H1 (cell line): ENCODE results near the gene TRIM41. TPM values are rescaled to one million over a fixed set of nuclear protein-coding genes. Genes with fewer than 3 reads are reported as not detected.

ENCODE experiments used
- CBX8 ChIP-seq: fragments of 300-800, 300-1000 bp; sonication (generic); IDR thresholded peaks from 2 replicates; pipeline ENCODE4 v1.7.1; 2016; ENCODE audit warnings: low read depth, low read length, borderline replicate concordance
- CHD2 ChIP-seq: IDR thresholded peaks from 2 replicates; pipeline ENCODE4 v1.6.1; 2012; ENCODE audit warnings: low read length, improper control_type of control experiment
- CTBP2 ChIP-seq: IDR thresholded peaks from 2 replicates; pipeline ENCODE4 v1.7.0; 2011; ENCODE audit warnings: borderline replicate concordance, mild to moderate bottlenecking, moderate library complexity, mixed read lengths, low read length; ENCODE audit not compliant: insufficient read depth, insufficient read length
- FOSL1 ChIP-seq: IDR thresholded peaks from 2 replicates; pipeline ENCODE4 v1.6.1; 2011; ENCODE audit warnings: mild to moderate bottlenecking, low read depth, low read length, moderate library complexity; ENCODE audit not compliant: insufficient read depth
- JUN ChIP-seq: IDR thresholded peaks from 2 replicates; pipeline ENCODE4 v1.6.1; 2011; ENCODE audit warnings: low read depth, mild to moderate bottlenecking, improper control_type of control experiment, low read length
- KDM1A ChIP-seq: fragments of 200-600, 300-600 bp; sonication (generic); IDR thresholded peaks from 2 replicates; pipeline ENCODE4 v1.7.1; 2016; ENCODE audit warnings: mild to moderate bottlenecking, low read length, borderline replicate concordance
- KDM5A ChIP-seq: fragments of 200-600 bp; IDR thresholded peaks from 2 replicates; pipeline ENCODE4 v1.7.1; 2012; ENCODE audit warnings: mild to moderate bottlenecking, low read length, inconsistent platforms, mixed read lengths
- PHF8 ChIP-seq: fragments of 200-600 bp; sonication (generic); conservative IDR thresholded peaks from 2 replicates; pipeline ENCODE4 v1.7.1; 2012; ENCODE audit warnings: low read depth, mild to moderate bottlenecking, inconsistent platforms, low read length, moderate library complexity
- POLR2A ChIP-seq, 2 experiments: IDR thresholded peaks; 1 replicate in 1 of 2; 2 replicates in 1 of 2; pipeline ENCODE4 v1.6.1; 2011; ENCODE audit warnings: low read depth in 2 of 2, low read length in 2 of 2, mild to moderate bottlenecking in 2 of 2; ENCODE audit errors: control extremely low read depth in 1 of 2
- POU5F1 ChIP-seq: IDR thresholded peaks from 2 replicates; pipeline ENCODE4 v1.6.1; 2011; ENCODE audit warnings: low read depth, mild to moderate bottlenecking, low read length, moderate library complexity
- RFX5 ChIP-seq: IDR thresholded peaks from 2 replicates; pipeline ENCODE4 v1.6.1; 2011; ENCODE audit warnings: low read depth, low read length, improper control_type of control experiment, borderline replicate concordance
- SIN3A ChIP-seq, 2 experiments: IDR thresholded peaks in 1 of 2; conservative IDR thresholded peaks in 1 of 2; 2 replicates each; pipeline ENCODE4 v1.6.1; 2011 to 2012; ENCODE audit warnings: low read length in 2 of 2, improper control_type of control experiment in 1 of 2, low read depth in 1 of 2, mild to moderate bottlenecking in 1 of 2
- SP1 ChIP-seq: IDR thresholded peaks from 2 replicates; pipeline ENCODE4 v1.6.1; 2011; ENCODE audit warnings: low read depth, low read length
- SUZ12 ChIP-seq: fragments of 200-600 bp; sonication (generic); IDR thresholded peaks from 2 replicates; pipeline ENCODE4 v1.6.1; 2012; ENCODE audit warnings: mild to moderate bottlenecking, inconsistent platforms, low read length, moderate library complexity, mixed read lengths
- TAF1 ChIP-seq: IDR thresholded peaks from 2 replicates; pipeline ENCODE4 v1.6.1; 2011; ENCODE audit warnings: mild to moderate bottlenecking, low read depth, low read length
- YY1 ChIP-seq: IDR thresholded peaks from 2 replicates; pipeline ENCODE4 v1.6.1; 2011; ENCODE audit warnings: low read depth, mild to moderate bottlenecking, low read length
- polyA plus RNA-seq, 7 experiments: library from polyadenylated mRNA; depleted of rRNA in 3 of 7; stranded (reverse) in 5 of 7; unstranded in 2 of 7; fragments of >200 nt in 5 of 7; fragments of 200-250 nt in 2 of 7; gene quantifications; 1 replicate in 5 of 7; 2 replicates in 1 of 7; 4 replicates in 1 of 7; pipeline versions ENCODE4 v1.2.1 to v1.2.3, GENCODE V29; 2011 to 2013; ENCODE audit warnings: missing spikeins in 2 of 7, mixed read lengths in 2 of 7
- total RNA-seq: library from RNA; stranded (reverse); fragmentation: NEBNext Ultra II Directional; extraction: Animal tissue kit (Norgen Biotek cat#: 25700); gene quantifications from 2 replicates; pipeline ENCODE4 v1.2.1, GENCODE V29; 2021

Gene TRIM41
- total and polyA plus RNA-seq, 2 of the 8 experiments (the other 6 are each of a cell fraction or from before 2014, with no cell fraction given), result 12.9 to 21.6 TPM

GRCh38 chr5:181241393-181241975, 18.4 kb downstream of the TRIM41 start (continued):
- TF ChIP-seq CHD2, result no peak
- 0 out of 4 replicates have a peak, but pooled peaks of 1 of the 2 experiments have one; percentile 12 for TF ChIP-seq SIN3A (conservative IDR thresholded peaks at IDR 0.05 in 1 of 2, IDR thresholded peaks at IDR 0.05 in 1 of 2; ENCODE audit: low read depth in 1 of 2, low read length in 2 of 2)
- TF ChIP-seq PHF8, result no peak
- no peak for TF ChIP-seq KDM5A
- TF ChIP-seq CBX8, result no peak
- TF ChIP-seq CTBP2, result no peak
- peak in 1 of 2 experiments; percentile 54; a peak in 2 of 3 replicates for TF ChIP-seq POLR2A (IDR thresholded peaks at IDR 0.05; ENCODE audit: control extremely low read depth in 1 of 2, low read depth in 2 of 2, low read length in 2 of 2)
- no peak for TF ChIP-seq SUZ12
- no peak for TF ChIP-seq POU5F1
- no peak for TF ChIP-seq KDM1A
- TF ChIP-seq JUN, result no peak
- TF ChIP-seq SP1, result no peak
- TF ChIP-seq YY1, result no peak
- TF ChIP-seq FOSL1, result no peak
- no peak for TF ChIP-seq TAF1
- no peak for TF ChIP-seq RFX5
